Endothelial cell of hepatic sinusoid (primary cell): ENCODE results near the gene KIR3DL1.
"Not testable (repeated sequence)": the region's sequence is repeated elsewhere in the genome, so short reads cannot be mapped to it uniquely, and the experiment has no call there.

ENCODE experiments used
- in situ Hi-C: cut with HindIII; loops from 2 replicates; pipeline ENCODE4 v1.10.0; 2017; ENCODE audit warnings: low sequenced_read_pairs

The KIR3DL1 gene

DNA sequence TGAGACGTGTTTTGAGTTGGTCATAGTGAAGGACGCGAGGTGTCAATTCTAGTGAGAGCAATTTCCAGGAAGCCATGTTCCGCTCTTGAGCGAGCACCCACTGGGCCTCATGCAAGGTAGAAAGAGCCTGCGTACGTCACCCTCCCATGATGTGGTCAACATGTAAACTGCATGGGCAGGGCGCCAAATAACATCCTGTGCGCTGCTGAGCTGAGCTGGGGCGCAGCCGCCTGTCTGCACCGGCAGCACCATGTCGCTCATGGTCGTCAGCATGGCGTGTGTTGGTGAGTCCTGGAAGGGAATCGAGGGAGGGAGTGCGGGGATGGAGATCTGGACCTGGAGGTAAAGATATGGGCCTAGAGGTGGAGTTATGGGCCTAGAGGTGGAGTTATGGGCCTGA is at the start of gene KIR3DL1:
Gene KIR3DL1, plus strand, starts transcription at position 218 of the 400 bp plus-strand sequence.
- in situ Hi-C loops: not testable (repeated sequence)

GRCh38 chr19:54769646-54770045 is 46.6 kb upstream of the KIR3DL1 start, which contains the start of gene KIR2DL1:
Gene KIR2DL1, plus strand, starts transcription at chr19:54769793. Its CDS starts 58 bp downstream, at chr19:54769851.
- in situ Hi-C loops: not testable (repeated sequence)

GRCh38 chr19:54770511-54770910 is 45.8 kb upstream of the KIR3DL1 start:
- in situ Hi-C loops: not testable (repeated sequence)

- in situ Hi-C loops: not testable (repeated sequence)
Measured at GRCh38 chr19:54771018-54771960, 45.0 kb upstream of the KIR3DL1 start.

DNA sequence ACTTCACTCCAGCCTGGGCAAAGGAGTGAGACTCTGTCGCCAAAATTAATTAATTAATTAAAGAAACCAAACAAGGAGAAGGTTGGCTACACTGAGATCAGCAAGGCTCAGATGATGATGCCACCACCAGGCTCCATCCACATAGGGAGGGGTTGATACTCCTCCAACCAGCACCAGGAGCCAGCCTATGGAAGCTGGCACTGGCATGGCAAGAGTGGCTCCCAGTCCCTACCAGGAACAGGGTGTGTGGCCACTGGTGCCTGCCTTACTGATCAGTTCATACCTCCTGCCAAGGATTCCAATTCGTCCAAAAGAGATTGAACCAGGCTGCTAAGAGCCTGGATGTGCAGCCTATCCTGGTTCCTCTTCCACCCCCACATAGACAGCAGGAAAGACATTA is 43.6 kb upstream of the KIR3DL1 start:
- in situ Hi-C loops: not testable (repeated sequence)

- in situ Hi-C loops: not testable (repeated sequence)
Measured at GRCh38 chr19:54775095-54775815, 41.0 kb upstream of the KIR3DL1 start.

DNA sequence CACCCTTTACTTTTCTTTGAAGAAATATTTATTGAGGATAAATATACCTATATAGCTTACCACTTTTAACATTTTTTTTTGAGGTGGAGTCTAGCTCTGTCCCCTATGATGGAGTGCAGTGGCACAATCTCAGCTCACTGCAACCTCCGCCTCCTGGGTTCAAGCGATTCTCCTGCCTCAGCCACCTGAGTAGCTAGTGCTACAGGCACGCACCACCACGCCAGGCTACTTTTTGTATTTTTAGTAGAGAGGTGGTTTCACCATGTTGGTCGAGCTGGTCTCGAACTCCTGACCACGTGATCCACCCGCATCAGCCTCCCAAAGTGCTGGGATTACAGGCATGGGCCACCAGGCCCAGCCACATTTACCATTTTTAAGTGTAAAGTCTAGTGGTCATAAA is 40.4 kb upstream of the KIR3DL1 start:
- in situ Hi-C loops: not testable (repeated sequence)

DNA sequence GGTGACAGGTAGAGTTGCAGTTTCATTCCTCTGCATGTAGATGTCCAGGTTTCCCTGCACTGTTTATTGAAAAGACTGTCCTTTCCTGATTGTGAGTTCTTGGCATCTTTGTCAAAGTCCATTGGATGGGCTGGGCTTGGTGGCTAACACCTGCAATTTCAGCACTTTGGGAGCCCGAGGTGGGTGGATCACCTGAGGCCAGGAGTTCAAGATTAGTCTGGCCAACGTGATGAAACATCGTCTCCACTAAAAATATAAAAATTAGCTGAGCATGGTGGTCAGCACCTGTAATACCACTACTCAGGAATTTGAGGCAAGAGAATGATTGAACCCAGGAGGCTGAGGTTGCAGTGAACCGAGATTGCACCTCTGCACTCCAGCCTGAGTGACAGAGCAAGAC is 38.4 kb upstream of the KIR3DL1 start:
- in situ Hi-C loops: not testable (repeated sequence)

DNA sequence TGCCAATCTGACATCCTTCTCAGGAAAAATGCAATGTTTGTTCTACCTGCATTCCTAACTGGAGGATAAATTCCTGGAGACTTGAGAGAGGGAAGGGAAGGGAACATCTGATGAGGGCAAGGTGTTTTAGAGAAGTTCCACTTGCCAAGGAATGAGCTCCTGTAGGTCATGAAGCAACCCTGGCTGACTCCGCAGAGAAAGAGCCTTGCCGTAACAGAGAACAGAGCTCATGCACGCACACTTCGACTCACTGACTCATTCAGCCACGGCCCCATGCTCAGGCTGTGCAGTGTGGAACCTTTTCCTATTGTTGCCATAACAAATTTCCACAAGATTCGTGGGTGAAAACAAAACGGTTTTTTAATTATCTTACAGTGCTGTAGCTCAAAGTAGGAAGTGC is 37.4 kb upstream of the KIR3DL1 start:
- in situ Hi-C loops: not testable (repeated sequence)

DNA sequence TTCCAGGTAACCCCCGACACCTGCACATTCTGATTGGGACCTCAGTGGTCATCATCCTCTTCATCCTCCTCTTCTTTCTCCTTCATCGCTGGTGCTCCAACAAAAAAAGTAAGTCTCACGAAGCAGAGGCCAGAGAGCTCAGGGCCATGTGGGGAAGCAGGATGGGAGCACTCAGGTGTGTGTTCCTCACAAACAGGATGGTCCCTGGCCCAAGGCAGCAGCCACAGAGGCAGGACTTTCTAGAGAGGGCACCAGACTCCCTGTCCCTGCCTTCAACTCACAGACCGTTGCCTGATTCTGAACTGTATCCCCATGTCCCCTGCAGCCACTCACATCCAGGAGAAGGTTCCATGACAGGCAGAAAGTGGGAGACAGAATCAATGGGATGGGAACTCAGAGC is 33.4 kb upstream of the KIR3DL1 start:
- in situ Hi-C loops: not testable (repeated sequence)

- in situ Hi-C loops: not testable (repeated sequence)
Measured at GRCh38 chr19:54786091-54786723, 30.1 kb upstream of the KIR3DL1 start.

GRCh38 chr19:54788154-54788553 is 28.1 kb upstream of the KIR3DL1 start:
- in situ Hi-C loops: not testable (repeated sequence)

- in situ Hi-C loops: no loop called here
Measured at GRCh38 chr19:54790711-54791110, 25.6 kb upstream of the KIR3DL1 start.

- in situ Hi-C loops: no loop called here
Measured at GRCh38 chr19:54791476-54791875, 24.8 kb upstream of the KIR3DL1 start.

- in situ Hi-C loops: no loop called here
Measured at GRCh38 chr19:54792814-54793213, 23.5 kb upstream of the KIR3DL1 start.

GRCh38 chr19:54795758-54796157 is 20.5 kb upstream of the KIR3DL1 start:
- in situ Hi-C loops: no loop called here

GRCh38 chr19:54803410-54803809 is 12.9 kb upstream of the KIR3DL1 start, which contains the start of gene KIR2DL4:
Gene KIR2DL4, plus strand, starts transcription at chr19:54803610. Its CDS starts 42 bp downstream, at chr19:54803652.
- in situ Hi-C loops: no loop called here

- in situ Hi-C loops: no loop called here
Measured at GRCh38 chr19:54804101-54804500, 12.2 kb upstream of the KIR3DL1 start.

DNA sequence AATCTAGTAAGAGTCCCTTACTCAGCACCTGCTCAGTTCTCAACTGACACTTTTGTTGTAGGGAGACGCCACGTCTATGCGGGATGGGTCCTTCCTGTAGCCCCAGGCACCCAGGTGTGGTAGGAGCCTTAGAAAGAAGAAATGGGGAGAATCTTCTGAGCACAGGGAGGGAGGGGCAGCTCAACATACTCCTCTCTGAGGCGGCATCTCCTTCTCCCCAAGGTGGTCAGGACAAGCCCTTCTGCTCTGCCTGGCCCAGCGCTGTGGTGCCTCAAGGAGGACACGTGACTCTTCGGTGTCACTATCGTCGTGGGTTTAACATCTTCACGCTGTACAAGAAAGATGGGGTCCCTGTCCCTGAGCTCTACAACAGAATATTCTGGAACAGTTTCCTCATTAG is 11.7 kb upstream of the KIR3DL1 start:
- in situ Hi-C loops: no loop called here

DNA sequence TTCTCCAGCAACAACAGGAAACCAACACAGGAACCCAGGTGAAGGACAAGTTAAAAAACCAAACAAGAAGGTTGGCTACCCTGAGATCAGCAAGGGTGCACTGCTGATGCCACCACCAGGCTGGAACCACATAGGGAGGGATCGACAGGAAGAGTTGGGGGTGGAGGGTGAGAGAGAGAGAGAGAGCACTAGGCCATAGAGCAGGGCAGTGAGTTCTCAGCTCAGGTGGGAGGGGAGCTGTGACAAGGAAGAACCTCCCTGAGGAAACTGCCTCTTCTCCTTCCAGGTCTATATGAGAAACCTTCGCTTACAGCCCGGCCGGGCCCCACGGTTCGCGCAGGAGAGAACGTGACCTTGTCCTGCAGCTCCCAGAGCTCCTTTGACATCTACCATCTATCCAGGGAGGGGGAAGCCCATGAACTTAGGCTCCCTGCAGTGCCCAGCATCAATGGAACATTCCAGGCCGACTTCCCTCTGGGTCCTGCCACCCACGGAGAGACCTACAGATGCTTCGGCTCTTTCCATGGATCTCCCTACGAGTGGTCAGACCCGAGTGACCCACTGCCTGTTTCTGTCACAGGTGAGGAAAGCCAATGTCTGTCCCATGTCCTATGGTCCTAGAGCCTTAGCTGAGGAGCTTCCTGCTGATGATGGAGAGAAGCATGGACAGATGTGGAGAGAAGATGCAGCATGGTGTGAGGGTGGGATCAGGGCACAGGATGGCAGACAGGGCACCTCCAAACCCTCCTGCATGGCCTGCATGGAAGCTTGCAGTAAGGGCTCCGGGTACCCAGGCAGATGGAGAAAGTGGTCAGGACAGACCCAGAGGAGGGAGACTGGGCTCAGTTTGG is 10.4 kb upstream of the KIR3DL1 start:
- in situ Hi-C loops: no loop called here
